K562 (cell line): Measurements from ENCODE around the gene OR1I1. TPM values are rescaled to one million over a fixed set of nuclear protein-coding genes. Genes with fewer than 3 reads are reported as not detected.

Experiments used
- ATAC-seq: fragments of 200-7000 bp; cut with Tn5 transposase; 3 replicates; pipeline ENCODE4 v1.9.1; 2020; ENCODE audit warnings: moderate library complexity
- BruUV-seq: library from RNA; stranded (reverse); fragments of 400-500 nt; replicated peaks from 2 replicates; lab custom pipeline; 2021; lab: Mats Ljungman, UMichigan
- CTCF ChIA-PET: fragments of 300-600 bp; formaldehyde crosslinking; extraction: SDS; loops from one replicate; lab custom pipeline; 2021; ENCODE audit warnings: low intra/inter-chr PET ratio; lab: Yijun Ruan, JAX
- POLR2A ChIA-PET: fragments of 300-600, 350-650 bp; sonication (Branson Sonifier 250); formaldehyde crosslinking; extraction: SDS; loops from one replicate; lab custom pipeline; 2021; ENCODE audit warnings: antibody characterized with exemption, inconsistent platforms; lab: Yijun Ruan, JAX
- DNase-seq, 4 experiments: peaks; one replicate each; pipeline versions ENCODE4 v3.0.0 to v3.0.0-alpha.2; 2011 to 2018; ENCODE audit warnings: low spot score in 3 of 4, mixed read lengths in 3 of 4; ENCODE audit errors: extremely low read depth in 1 of 4
- FAIRE-seq: peaks from 2 replicates; lab custom pipeline; 2011; peaks lifted over from hg19 to GRCh38; lab: Jason Lieb, UNC
- H2AFZ ChIP-seq: 2 replicates; pipeline ENCODE4 v1.6.0; 2011; ENCODE audit warnings: low read depth, low read length, control low read depth, inconsistent platforms
- H3K27ac ChIP-seq: fragments of 200-600 bp; 3 replicates; pipeline ENCODE4 v1.8.0; 2011; ENCODE audit warnings: low read depth, mild to moderate bottlenecking, control low read depth, inconsistent platforms, low read length, moderate library complexity, mixed read lengths; ENCODE audit errors: extremely low read depth
- H3K27me3 ChIP-seq, 2 experiments: fragments of 300-600 bp in 1 of 2; 2 replicates in 1 of 2; 3 replicates in 1 of 2; pipeline versions ENCODE4 v1.6.0 to v1.8.0; 2011; ENCODE audit warnings: inconsistent platforms in 2 of 2, low read length in 2 of 2, mild to moderate bottlenecking in 1 of 2, mixed read lengths in 1 of 2, moderate library complexity in 1 of 2; ENCODE audit not compliant: control insufficient read depth in 2 of 2, insufficient read depth in 2 of 2
- H3K36me3 ChIP-seq: fragments of 300-600 bp; 3 replicates; pipeline ENCODE4 v1.8.0; 2011; ENCODE audit warnings: mild to moderate bottlenecking, low read length, inconsistent platforms; ENCODE audit not compliant: control insufficient read depth, insufficient read depth
- H3K4me1 ChIP-seq, 2 experiments: fragments of 200-600 bp in 1 of 2; replicated peaks in 1 of 2; 2 replicates in 1 of 2; 3 replicates in 1 of 2; pipeline versions ENCODE4 v1.5.1 to v1.8.0; 2011; ENCODE audit warnings: inconsistent platforms in 2 of 2, low read length in 2 of 2, mild to moderate bottlenecking in 1 of 2, mixed read lengths in 1 of 2, moderate library complexity in 1 of 2; ENCODE audit not compliant: control insufficient read depth in 2 of 2, insufficient read depth in 2 of 2
- H3K4me2 ChIP-seq: 2 replicates; pipeline ENCODE4 v1.6.1; 2011; ENCODE audit warnings: low read length, control low read depth, inconsistent platforms, mixed read lengths; ENCODE audit not compliant: insufficient read depth
- H3K4me3 ChIP-seq: fragments of 200-600 bp; sonication (generic), shearing (Covaris generic); 2 replicates; pipeline ENCODE4 v1.5.1; 2016; ENCODE audit warnings: control low read depth, inconsistent platforms
- H3K79me2 ChIP-seq: fragments of 200-600 bp; 3 replicates; pipeline ENCODE4 v1.8.0; 2011; ENCODE audit warnings: low read length, inconsistent platforms; ENCODE audit not compliant: control insufficient read depth, insufficient read depth
- H3K9ac ChIP-seq, 2 experiments: 2 replicates each; pipeline versions ENCODE4 v1.6.0 to v1.6.1; 2011; ENCODE audit warnings: low read depth in 2 of 2, low read length in 2 of 2, control low read depth in 1 of 2, inconsistent platforms in 1 of 2, mild to moderate bottlenecking in 1 of 2, mixed read lengths in 1 of 2; ENCODE audit not compliant: insufficient read depth in 1 of 2
- H3K9me1 ChIP-seq: one replicate; pipeline ENCODE4 v1.6.0; 2011; ENCODE audit warnings: inconsistent platforms, mild to moderate bottlenecking, low read length, moderate library complexity; ENCODE audit not compliant: control insufficient read depth, insufficient read depth
- H3K9me3 ChIP-seq: replicated peaks from 2 replicates; pipeline ENCODE4 v1.5.1; 2011; ENCODE audit warnings: low read depth, low read length, inconsistent platforms; ENCODE audit not compliant: control insufficient read depth, insufficient read depth
- H4K20me1 ChIP-seq: replicated peaks from 2 replicates; pipeline ENCODE4 v1.6.1; 2011; ENCODE audit warnings: low read length, inconsistent platforms, mixed read lengths; ENCODE audit not compliant: control insufficient read depth, insufficient read depth
- ARID3A ChIP-seq: IDR thresholded peaks from 2 replicates; pipeline ENCODE4 v1.6.1; 2012; ENCODE audit warnings: low read depth, low read length, improper control_type of control experiment, borderline replicate concordance
- CEBPG ChIP-seq, 3 experiments: fragments of 200-800 bp in 1 of 3; sonication (Bioruptor generic) in 1 of 3; sonication (generic) in 1 of 3; formaldehyde crosslinking in 1 of 3; IDR thresholded peaks in 2 of 3; conservative IDR thresholded peaks in 1 of 3; 2 replicates each; pipeline versions ENCODE4 v1.6.1 to v1.8.0; 2016 to 2022; ENCODE audit warnings: missing compliant biosample characterization in 2 of 3, missing genetic modification characterization in 2 of 3, mild to moderate bottlenecking in 1 of 3, missing genetic modification reagents in 1 of 3
- ETS1 ChIP-seq: conservative IDR thresholded peaks from 2 replicates; pipeline ENCODE4 v1.6.1; 2011; ENCODE audit warnings: low read depth, mild to moderate bottlenecking, low read length; ENCODE audit not compliant: control insufficient read depth
- IRF9 ChIP-seq: fragments of 450-650 bp; IDR thresholded peaks from 2 replicates; pipeline ENCODE4 v1.6.1; 2016; ENCODE audit warnings: missing biosample characterization, missing genetic modification characterization
- KDM2B ChIP-seq: fragments of 250-450 bp; sonication (Bioruptor Pico); IDR thresholded peaks from 2 replicates; pipeline ENCODE4 v1.8.0; 2021; ENCODE audit warnings: mild to moderate bottlenecking, moderate library complexity
- NFIX ChIP-seq: fragments of 250-450 bp; sonication (Bioruptor Pico); IDR thresholded peaks from 2 replicates; pipeline ENCODE4 v1.4.0; 2020; ENCODE audit warnings: low read depth, mild to moderate bottlenecking, moderate library complexity
- SAFB2 ChIP-seq: fragments of 200-400 bp; formaldehyde crosslinking; IDR thresholded peaks from 2 replicates; pipeline ENCODE4 v1.6.1; 2018; ENCODE audit warnings: borderline replicate concordance, low read length, low read depth, moderate library complexity; ENCODE audit not compliant: severe bottlenecking
- ZBTB49 ChIP-seq: sonication (generic); formaldehyde crosslinking; IDR thresholded peaks from 2 replicates; pipeline ENCODE4 v1.8.0; 2022; ENCODE audit warnings: missing genetic modification reagents, mild to moderate bottlenecking, borderline replicate concordance
- ZNF696 ChIP-seq: fragments of 250-450 bp; sonication (Bioruptor Pico); conservative IDR thresholded peaks from 2 replicates; pipeline ENCODE4 v1.4.0; 2020; ENCODE audit warnings: mild to moderate bottlenecking, moderate library complexity
- ZNF707 ChIP-seq: fragments of 250-450 bp; sonication (Bioruptor Pico); conservative IDR thresholded peaks from 2 replicates; pipeline ENCODE4 v1.8.0; 2022; ENCODE audit warnings: inconsistent platforms, mild to moderate bottlenecking, moderate library complexity
- WGBS: fragments of 100-300 bp; shearing (Covaris generic); methylation state at CpG from one replicate; pipeline ENCODE4 v1.1.6; 2016; ENCODE audit warnings: low coverage, mixed read lengths; ENCODE audit not compliant: insufficient coverage; ENCODE audit errors: missing lambda C conversion rate; 5-methylcytosine and 5-hydroxymethylcytosine counted together
- in situ Hi-C: fragments of 300-500 bp; cut with MboI; formaldehyde crosslinking; loops from 4 replicates; pipeline ENCODE4 v1.15.0; 2018; ENCODE audit warnings: inconsistent platforms, mixed read lengths
- intact Hi-C: fragments of 100-400 bp; cut with micrococcal nuclease; formaldehyde crosslinking; loops from 2 replicates; pipeline ENCODE4 v1.14.2; 2022
- polyA plus RNA-seq, 8 experiments: library from polyadenylated mRNA; depleted of rRNA in 4 of 8; stranded (reverse) in 5 of 8; unstranded in 3 of 8; fragments of >200 nt; fragmentation: Nextera tagmentation in 2 of 8; fragmentation: Illumina TruSeq in 1 of 8; extraction: Ambion mirVana in 2 of 8; extraction: Trizol in 1 of 8; gene quantifications; 2 replicates each; pipeline versions ENCODE4 v1.2.1 to v1.2.3, GENCODE V29; 2011 to 2014; ENCODE audit warnings: inconsistent platforms in 1 of 8, missing spikeins in 1 of 8
- total RNA-seq, 7 experiments: library from RNA; depleted of rRNA in 6 of 7; stranded (reverse); fragments of >200 nt in 6 of 7; fragmentation: Illumina TruSeq in 2 of 7; extraction: Trizol in 2 of 7; gene quantifications; 2 replicates each; pipeline versions ENCODE4 v1.2.1 to v1.2.3, GENCODE V29; 2011 to 2021; ENCODE audit warnings: low replicate concordance in 1 of 7

OR1I1 gene
- total and polyA plus RNA-seq, 9 of the 15 experiments (the other 6 are each of a cell fraction or from before 2014, with no cell fraction given): not detected

- TF ChIP-seq IRF9 (tag): no peak
Observed at GRCh38 chr19:15104411-15104810, 22.4 kb downstream of the OR1I1 start (continued).

GRCh38 chr19:15105044-15105443, 23.0 kb downstream of the OR1I1 start:
- no peak overlapping the region for H3K9ac ChIP-seq
- no peaks in the 10 kb centered on the region for H3K79me2 ChIP-seq
- WGBS: 2% methylated on average over 3 of the region's 3 CpGs
- in situ Hi-C loops: no loop called here
- POLR2A ChIA-PET: no interaction called here
- H4K20me1 ChIP-seq: no peaks in the 10 kb centered on the region
- H3K4me1 ChIP-seq: peaks cover 0 to 6% of the 10 kb centered on the region in 2 experiments; a peak in 2 of 5 replicates
- no peak overlapping the region for H3K27ac ChIP-seq
- no peak overlapping the region for H3K4me3 ChIP-seq
- FAIRE-seq (no peak), DNase-seq (no peak), ATAC-seq (no peak)
- peaks cover 3% of the 10 kb centered on the region for H3K9me3 ChIP-seq
- CTCF ChIA-PET: no interaction called here
- H3K27me3 ChIP-seq: peaks cover 7 to 33% of the 10 kb centered on the region in 2 experiments; a peak in 3 of 5 replicates
- intact Hi-C loops: no loop called here
- no peak overlapping the region for H3K4me2 ChIP-seq
- no peaks in the 10 kb centered on the region for H3K36me3 ChIP-seq
- BruUV-seq: no TSS peak
- H2AFZ ChIP-seq: no peak overlapping the region
- H3K9me1 ChIP-seq: no peaks in the 10 kb centered on the region
- TF ChIP-seq ETS1 (no peak), ARID3A (no peak), SAFB2 (no peak), ZBTB49 (CRISPR knock-in tag) (no peak), KDM2B (CRISPR knock-in tag) (no peak), CEBPG (CRISPR knock-in tag; IDR thresholded peaks at IDR 0.05) (no peak), CEBPG (tag; conservative IDR thresholded peaks at IDR 0.05 in 1 of 2, IDR thresholded peaks at IDR 0.05 in 1 of 2) (no peak), ZNF696 (no peak), ZNF707 (CRISPR knock-in tag) (no peak), NFIX (CRISPR knock-in tag) (no peak)
